Measurements from ENCODE around the gene HELZ2.

The HELZ2 gene

GRCh38 chr20:63539441-63540370 is 34.3 kb downstream of the HELZ2 start:
- TF ChIP-seq POLR2AphosphoS5 (IDR thresholded peaks at IDR 0.05; ENCODE audit: low read depth) (no peak), GABPA (IDR thresholded peaks at IDR 0.05; ENCODE audit: low read depth) (no peak), CTCF (IDR thresholded peaks at IDR 0.05; ENCODE audit: insufficient read depth, low read length) (no peak), REST (IDR thresholded peaks at IDR 0.05; ENCODE audit: insufficient replicate concordance, low read depth) (no peak), SPI1 (IDR thresholded peaks at IDR 0.05; ENCODE audit: borderline replicate concordance, low read depth) (no peak)
- DNase-seq (ENCODE audit: low read depth in 1 of 2, low spot score in 1 of 2): no peak
- H3K4me3 ChIP-seq (replicated peaks; ENCODE audit: insufficient read depth, low read length): no peak overlapping the region
- no peak overlapping the region for H3K27ac ChIP-seq (replicated peaks)
- peaks cover 29% of the 10 kb centered on the region for H3K27me3 ChIP-seq (ENCODE audit: insufficient read depth, poor library complexity, severe bottlenecking)

GRCh38 chr20:63539092-63539430 is 35.0 kb downstream of the HELZ2 start:
- Histone ChIP-seq H3K27me3 (ENCODE audit: insufficient read depth, poor library complexity, severe bottlenecking) (peaks cover 26% of the 10 kb centered on the region), H3K27ac (replicated peaks) (no peak overlapping the region), H3K4me3 (replicated peaks; ENCODE audit: insufficient read depth, low read length) (no peak overlapping the region)
- DNase-seq (ENCODE audit: low read depth in 1 of 2, low spot score in 1 of 2): no peak
- no peak for TF ChIP-seq CTCF (IDR thresholded peaks at IDR 0.05; ENCODE audit: insufficient read depth, low read length)
- no peak for TF ChIP-seq GABPA (IDR thresholded peaks at IDR 0.05; ENCODE audit: low read depth)
- no peak for TF ChIP-seq SPI1 (IDR thresholded peaks at IDR 0.05; ENCODE audit: borderline replicate concordance, low read depth)
- TF ChIP-seq POLR2AphosphoS5 (IDR thresholded peaks at IDR 0.05; ENCODE audit: low read depth): no peak
- no peak for TF ChIP-seq REST (IDR thresholded peaks at IDR 0.05; ENCODE audit: insufficient replicate concordance, low read depth)

GRCh38 chr20:63538204-63539091 is 35.6 kb downstream of the HELZ2 start:
- Histone ChIP-seq H3K27me3 (ENCODE audit: insufficient read depth, poor library complexity, severe bottlenecking) (peaks cover 24% of the 10 kb centered on the region), H3K27ac (replicated peaks) (peak overlapping the region; percentile 61; the same call in 1 of the 2 replicates), H3K4me3 (replicated peaks; ENCODE audit: insufficient read depth, low read length) (no peak overlapping the region)
- DNase-seq (ENCODE audit: low read depth in 1 of 2, low spot score in 1 of 2): no peak
- TF ChIP-seq SPI1 (IDR thresholded peaks at IDR 0.05; ENCODE audit: borderline replicate concordance, low read depth) (no peak), REST (IDR thresholded peaks at IDR 0.05; ENCODE audit: insufficient replicate concordance, low read depth) (no peak), GABPA (IDR thresholded peaks at IDR 0.05; ENCODE audit: low read depth) (no peak), POLR2AphosphoS5 (IDR thresholded peaks at IDR 0.05; ENCODE audit: low read depth) (no peak), CTCF (IDR thresholded peaks at IDR 0.05; ENCODE audit: insufficient read depth, low read length) (no peak)
